ENCODE data around the gene TACR1. TPM values are rescaled to one million over a fixed set of nuclear protein-coding genes. Genes with fewer than 3 reads are reported as not detected.

Gene TACR1
- polyA plus RNA-seq, 4 donors = 0.69 to 1.4 TPM; not detected in 2

DNA sequence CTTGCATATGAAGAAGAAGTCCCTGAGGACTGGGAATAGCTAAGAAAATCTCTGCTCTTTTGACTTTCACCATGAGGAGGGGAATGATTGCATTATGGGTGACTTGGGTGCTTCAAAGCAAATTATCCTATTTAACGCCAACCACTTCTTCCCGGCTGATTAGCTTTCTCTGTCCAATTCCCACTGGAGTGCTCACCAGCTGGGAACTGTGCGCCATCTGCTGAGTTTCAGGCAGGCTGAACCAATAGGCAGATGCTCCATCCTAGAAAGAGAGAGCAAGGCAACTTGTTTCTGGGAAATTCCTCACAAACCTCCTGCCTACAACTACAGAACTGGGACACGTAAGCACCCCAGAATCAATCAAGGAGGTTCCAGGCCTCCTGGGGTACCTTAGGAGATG is 191.5 kb downstream of the TACR1 start:
- FAIRE-seq (no peak), DNase-seq (no peak)
- Histone ChIP-seq H3K4me3 (ENCODE audit: low read depth in 1 of 3, low read length in 3 of 3) (no peak overlapping the region), H3K27me3 (ENCODE audit: control insufficient read depth in 3 of 3, insufficient read depth in 3 of 3, low read length in 3 of 3) (no peaks in the 10 kb centered on the region), H3K36me3 (ENCODE audit: control insufficient read depth in 3 of 3, insufficient read depth in 2 of 3, low read depth in 1 of 3, low read length in 3 of 3) (no peaks in the 10 kb centered on the region), H3K4me1 (ENCODE audit: control insufficient read depth in 3 of 3, insufficient read depth in 2 of 3, low read depth in 1 of 3, low read length in 2 of 3) (peaks cover 0 to 6% (median 0%) of the 10 kb centered on the region in 3 donors), H3K9me3 (ENCODE audit: control insufficient read depth in 2 of 2, insufficient read depth in 1 of 2, low read depth in 1 of 2, low read length in 1 of 2) (peaks cover 0 to 3% of the 10 kb centered on the region in 2 donors), H3K27ac (ENCODE audit: low read depth in 1 of 3, low read length in 2 of 3) (no peak overlapping the region)
- 90 to 93% (median 92%) methylated on average over 4 of the region's 4 CpGs for WGBS, 3 donors

DNA sequence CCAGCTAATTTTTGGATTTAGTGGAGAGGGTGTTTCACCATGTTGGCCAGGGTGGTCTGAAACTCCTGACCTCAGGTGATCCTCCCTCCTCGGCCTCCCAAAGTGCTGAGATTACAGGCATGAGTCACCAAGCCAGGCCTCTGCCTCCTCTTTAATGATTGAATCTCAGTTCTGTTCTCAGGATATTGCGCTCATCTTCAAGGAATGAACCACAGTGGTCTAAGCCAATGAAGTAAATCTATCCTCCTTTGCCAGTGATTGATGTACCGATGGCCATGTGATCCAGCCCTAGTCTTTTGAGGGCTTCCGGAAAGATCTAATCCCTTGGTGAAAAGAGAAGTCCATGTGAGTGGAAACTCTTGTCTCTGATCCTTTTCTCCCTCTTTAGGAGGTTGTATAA is 192.3 kb downstream of the TACR1 start:
- FAIRE-seq (no peak), DNase-seq (no peak)
- no peaks in the 10 kb centered on the region for H3K27me3 ChIP-seq (ENCODE audit: control insufficient read depth in 3 of 3, insufficient read depth in 3 of 3, low read length in 3 of 3)
- no peaks in the 10 kb centered on the region for H3K36me3 ChIP-seq (ENCODE audit: control insufficient read depth in 3 of 3, insufficient read depth in 2 of 3, low read depth in 1 of 3, low read length in 3 of 3)
- peaks cover 0 to 3% of the 10 kb centered on the region in 2 donors for H3K9me3 ChIP-seq (ENCODE audit: control insufficient read depth in 2 of 2, insufficient read depth in 1 of 2, low read depth in 1 of 2, low read length in 1 of 2)
- no peak overlapping the region for H3K27ac ChIP-seq (ENCODE audit: low read depth in 1 of 3, low read length in 2 of 3)
- no peak overlapping the region for H3K4me3 ChIP-seq (ENCODE audit: low read depth in 1 of 3, low read length in 3 of 3)
- 97 to 98% (median 97%) methylated on average over 4 of the region's 4 CpGs for WGBS, 3 donors
- peaks cover 0 to 10% (median 0%) of the 10 kb centered on the region in 3 donors for H3K4me1 ChIP-seq (ENCODE audit: control insufficient read depth in 3 of 3, insufficient read depth in 2 of 3, low read depth in 1 of 3, low read length in 2 of 3)

DNA sequence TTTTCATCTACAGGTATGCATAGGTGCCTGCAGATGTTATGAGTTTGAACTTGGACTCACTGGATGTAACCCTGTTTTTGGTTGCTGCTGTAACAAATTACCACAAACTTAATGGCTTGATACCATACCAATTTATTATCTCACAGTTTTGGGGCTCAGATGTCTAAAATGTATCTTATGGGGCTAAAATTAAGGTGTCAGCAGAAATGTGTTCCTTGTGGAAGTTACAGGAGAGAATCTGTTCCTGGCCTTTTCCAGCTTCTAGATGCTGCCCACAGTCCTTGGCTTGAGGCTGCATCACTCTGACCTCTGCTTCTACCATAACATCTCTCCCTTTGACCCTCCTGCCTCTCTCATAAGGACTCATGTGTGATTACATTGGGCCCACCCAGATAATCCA is 193.3 kb downstream of the TACR1 start:
- DNase-seq (no peak), FAIRE-seq (no peak)
- no peaks in the 10 kb centered on the region for H3K27me3 ChIP-seq (ENCODE audit: control insufficient read depth in 3 of 3, insufficient read depth in 3 of 3, low read length in 3 of 3)
- H3K27ac ChIP-seq (ENCODE audit: low read depth in 1 of 3, low read length in 2 of 3) = no peak overlapping the region
- H3K36me3 ChIP-seq (ENCODE audit: control insufficient read depth in 3 of 3, insufficient read depth in 2 of 3, low read depth in 1 of 3, low read length in 3 of 3) = no peaks in the 10 kb centered on the region
- peaks cover 0 to 10% (median 0%) of the 10 kb centered on the region in 3 donors for H3K4me1 ChIP-seq (ENCODE audit: control insufficient read depth in 3 of 3, insufficient read depth in 2 of 3, low read depth in 1 of 3, low read length in 2 of 3)
- H3K9me3 ChIP-seq (ENCODE audit: control insufficient read depth in 2 of 2, insufficient read depth in 1 of 2, low read depth in 1 of 2, low read length in 1 of 2) = peaks cover 0 to 3% of the 10 kb centered on the region in 2 donors
- no peak overlapping the region for H3K4me3 ChIP-seq (ENCODE audit: low read depth in 1 of 3, low read length in 3 of 3)

DNA sequence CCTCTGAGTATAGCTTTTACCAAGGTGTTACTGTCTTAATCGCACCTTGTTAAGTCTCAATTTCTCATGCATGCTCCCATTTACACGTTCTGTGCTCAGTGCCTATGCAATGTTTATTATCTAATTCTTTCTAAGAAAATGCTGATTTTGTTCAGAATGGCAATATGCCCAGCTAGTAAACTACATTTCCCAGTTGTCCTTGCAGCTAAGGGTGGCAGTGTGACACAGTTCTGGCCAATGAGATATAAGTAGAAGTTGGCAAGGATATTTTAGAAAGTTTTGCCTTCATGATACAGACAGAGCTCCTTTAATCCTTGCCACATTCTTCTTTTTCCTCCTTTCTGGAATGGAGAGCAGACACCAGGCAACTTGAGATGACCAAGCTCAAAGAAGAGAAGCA is 195.5 kb downstream of the TACR1 start:
- no peak overlapping the region for H3K4me3 ChIP-seq (ENCODE audit: low read depth in 1 of 3, low read length in 3 of 3)
- H3K27ac ChIP-seq (ENCODE audit: low read depth in 1 of 3, low read length in 2 of 3) = peak overlapping the region in 1 of 3 donors; percentile 30
- no peak for FAIRE-seq
- no peaks in the 10 kb centered on the region for H3K27me3 ChIP-seq (ENCODE audit: control insufficient read depth in 3 of 3, insufficient read depth in 3 of 3, low read length in 3 of 3)
- peaks cover 0 to 10% (median 0%) of the 10 kb centered on the region in 3 donors for H3K4me1 ChIP-seq (ENCODE audit: control insufficient read depth in 3 of 3, insufficient read depth in 2 of 3, low read depth in 1 of 3, low read length in 2 of 3)
- no peak for DNase-seq
- H3K9me3 ChIP-seq (ENCODE audit: control insufficient read depth in 2 of 2, insufficient read depth in 1 of 2, low read depth in 1 of 2, low read length in 1 of 2) = peaks cover 0 to 5% of the 10 kb centered on the region in 2 donors
- WGBS, 3 donors = 69 to 76% (median 76%) methylated on average over 2 of the region's 2 CpGs
- H3K36me3 ChIP-seq (ENCODE audit: control insufficient read depth in 3 of 3, insufficient read depth in 2 of 3, low read depth in 1 of 3, low read length in 3 of 3) = no peaks in the 10 kb centered on the region

DNA sequence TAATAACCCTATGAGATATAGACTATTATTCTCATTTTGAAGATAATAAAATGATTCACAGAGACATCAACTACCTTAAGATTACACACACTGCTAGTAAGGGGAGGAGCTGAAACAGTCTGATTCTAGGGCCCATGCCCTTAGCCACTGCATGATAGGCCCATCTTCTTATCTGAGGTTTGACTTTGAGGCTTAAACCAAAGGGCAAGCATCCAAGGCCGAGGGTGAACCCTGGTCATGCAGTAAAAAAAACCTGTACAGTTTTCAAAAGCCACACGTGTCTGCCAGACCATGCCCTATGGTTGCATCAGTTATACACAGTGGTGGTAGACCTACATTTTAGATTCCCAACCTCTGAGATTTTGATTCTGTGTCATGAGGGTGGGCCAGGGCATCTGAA is 196.0 kb downstream of the TACR1 start:
- Histone ChIP-seq H3K4me3 (ENCODE audit: low read depth in 1 of 3, low read length in 3 of 3) (no peak overlapping the region), H3K36me3 (ENCODE audit: control insufficient read depth in 3 of 3, insufficient read depth in 2 of 3, low read depth in 1 of 3, low read length in 3 of 3) (no peaks in the 10 kb centered on the region), H3K27me3 (ENCODE audit: control insufficient read depth in 3 of 3, insufficient read depth in 3 of 3, low read length in 3 of 3) (no peaks in the 10 kb centered on the region), H3K27ac (ENCODE audit: low read depth in 1 of 3, low read length in 2 of 3) (peak overlapping the region in 1 of 3 donors; percentile 30), H3K4me1 (ENCODE audit: control insufficient read depth in 3 of 3, insufficient read depth in 2 of 3, low read depth in 1 of 3, low read length in 2 of 3) (peaks cover 0 to 10% (median 0%) of the 10 kb centered on the region in 3 donors), H3K9me3 (ENCODE audit: control insufficient read depth in 2 of 2, insufficient read depth in 1 of 2, low read depth in 1 of 2, low read length in 1 of 2) (peaks cover 0 to 10% of the 10 kb centered on the region in 2 donors)
- WGBS, 3 donors = 14 to 53% (median 34%) methylated on average over 2 of the region's 2 CpGs
- no peak for FAIRE-seq
- DNase-seq = peak; percentile 11 to 78

DNA sequence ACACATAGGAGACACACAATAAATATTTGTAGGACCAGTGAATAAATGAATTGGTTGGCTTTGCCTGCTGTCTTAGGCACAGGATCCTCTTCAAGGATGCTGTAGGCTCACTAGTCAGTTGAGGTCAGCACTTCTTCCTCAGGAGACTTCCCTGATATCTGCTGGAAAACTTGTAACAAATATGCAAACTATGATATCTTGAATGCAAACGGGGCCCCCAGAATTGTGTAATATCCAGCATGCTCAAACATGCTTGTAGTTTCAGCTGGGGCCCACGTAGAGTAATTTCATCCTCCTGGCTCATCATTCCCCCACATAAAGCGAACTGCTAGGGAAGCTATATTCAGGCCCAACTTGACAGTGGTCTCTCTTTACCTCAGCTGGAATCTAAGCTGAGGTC is 197.3 kb downstream of the TACR1 start:
- Histone ChIP-seq H3K27me3 (ENCODE audit: control insufficient read depth in 3 of 3, insufficient read depth in 3 of 3, low read length in 3 of 3) (no peaks in the 10 kb centered on the region), H3K27ac (ENCODE audit: low read depth in 1 of 3, low read length in 2 of 3) (peak overlapping the region in 1 of 3 donors; percentile 7), H3K9me3 (ENCODE audit: control insufficient read depth in 2 of 2, insufficient read depth in 1 of 2, low read depth in 1 of 2, low read length in 1 of 2) (peaks cover 0 to 13% of the 10 kb centered on the region in 2 donors), H3K4me1 (ENCODE audit: control insufficient read depth in 3 of 3, insufficient read depth in 2 of 3, low read depth in 1 of 3, low read length in 2 of 3) (peaks cover 0 to 10% (median 0%) of the 10 kb centered on the region in 3 donors), H3K4me3 (ENCODE audit: low read depth in 1 of 3, low read length in 3 of 3) (no peak overlapping the region), H3K36me3 (ENCODE audit: control insufficient read depth in 3 of 3, insufficient read depth in 2 of 3, low read depth in 1 of 3, low read length in 3 of 3) (no peaks in the 10 kb centered on the region)
- whole genome bisulfite sequencing, 3 donors = 73 to 82% (median 78%) methylated on average over 3 of the region's 3 CpGs
- peak in 1 of 2 donors; percentile 77 for DNase-seq
- no peak for FAIRE-seq

DNA sequence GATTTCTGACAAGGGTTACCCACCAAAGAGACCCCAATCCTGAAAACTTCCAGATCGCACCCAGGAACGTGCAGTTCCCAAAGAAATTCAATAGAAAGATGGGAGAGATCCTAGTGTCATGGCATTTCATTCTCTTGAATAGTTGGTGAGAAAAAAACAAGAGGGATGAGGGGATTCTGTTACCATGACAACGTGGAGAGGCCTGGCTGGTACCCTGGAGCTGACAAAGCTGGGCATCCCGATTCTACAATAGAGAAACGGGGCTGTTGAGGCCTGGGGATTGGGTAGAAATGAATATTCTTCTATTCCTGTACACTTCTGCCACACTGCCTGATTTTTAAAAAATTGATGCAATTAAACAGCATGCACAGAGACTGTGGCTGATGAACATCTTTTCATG is 199.9 kb downstream of the TACR1 start:
- DNase-seq = no peak
- Histone ChIP-seq H3K4me1 (ENCODE audit: control insufficient read depth in 3 of 3, insufficient read depth in 2 of 3, low read depth in 1 of 3, low read length in 2 of 3) (peaks cover 0 to 10% (median 0%) of the 10 kb centered on the region in 3 donors), H3K27me3 (ENCODE audit: control insufficient read depth in 3 of 3, insufficient read depth in 3 of 3, low read length in 3 of 3) (no peaks in the 10 kb centered on the region), H3K4me3 (ENCODE audit: low read depth in 1 of 3, low read length in 3 of 3) (no peak overlapping the region), H3K27ac (ENCODE audit: low read depth in 1 of 3, low read length in 2 of 3) (no peak overlapping the region), H3K9me3 (ENCODE audit: control insufficient read depth in 2 of 2, insufficient read depth in 1 of 2, low read depth in 1 of 2, low read length in 1 of 2) (peaks cover 0 to 11% of the 10 kb centered on the region in 2 donors), H3K36me3 (ENCODE audit: control insufficient read depth in 3 of 3, insufficient read depth in 2 of 3, low read depth in 1 of 3, low read length in 3 of 3) (no peaks in the 10 kb centered on the region)
- FAIRE-seq = no peak
- 86 to 93% (median 91%) methylated on average over 5 of the region's 5 CpGs for WGBS, 3 donors

Other genes with a start within 250 kb of the TACR1 start
- 100 to 1,000 TPM in 2 of 4 donors, 10 to 100 TPM in 2; 44.3 to 116 (median 89.3) TPM for gene POLE4, start 240.9 kb downstream of the TACR1 start, polyA plus RNA-seq